ENCODE measurements around the gene THSD7A. TPM values are rescaled to one million over a fixed set of nuclear protein-coding genes. Genes with fewer than 3 reads are reported as not detected.

Gene THSD7A
- total and polyA plus RNA-seq, 10 of the 15 experiments (the other 5 are each of a cell fraction or from before 2014, with no cell fraction given), result 0.03 to 0.09 (median 0.03) TPM; not detected in 7

DNA sequence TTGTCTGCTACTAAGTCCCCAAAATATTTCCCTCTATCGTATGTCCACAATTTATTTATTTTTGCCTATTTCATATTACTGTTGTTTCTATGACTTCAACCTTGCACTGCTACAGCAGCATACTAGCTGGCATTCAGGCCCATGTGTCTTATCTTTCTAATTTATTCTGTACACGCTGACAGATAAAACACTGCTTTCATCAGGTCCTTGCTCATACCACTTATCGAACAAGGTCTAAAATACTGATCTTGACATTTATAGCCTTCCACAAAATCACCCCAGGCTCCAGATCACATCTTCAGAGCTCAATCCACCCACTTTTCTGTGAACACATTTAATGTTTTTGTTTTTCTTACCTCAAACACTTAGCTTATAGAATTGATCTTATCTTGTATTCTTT is 374.6 kb downstream of the THSD7A start:
- Histone ChIP-seq H3K9me3 (replicated peaks; ENCODE audit: control insufficient read depth, insufficient read depth, low read length) (no peaks in the 10 kb centered on the region), H3K27ac (ENCODE audit: control insufficient read depth, insufficient read depth) (no peak overlapping the region), H3K4me1 (ENCODE audit: control insufficient read depth, insufficient read depth, low read length) (no peaks in the 10 kb centered on the region), H2AFZ (ENCODE audit: control insufficient read depth, low read depth, low read length) (no peak overlapping the region), H3K79me2 (ENCODE audit: control insufficient read depth, insufficient read depth, low read length) (no peaks in the 10 kb centered on the region), H3K9ac (ENCODE audit: control insufficient read depth, insufficient read depth, low read length) (no peak overlapping the region), H3K27me3 (replicated peaks in 1 of 2; ENCODE audit: control insufficient read depth in 2 of 2, insufficient read depth in 2 of 2, low read length in 1 of 2) (no peaks in the 10 kb centered on the region), H3K36me3 (ENCODE audit: control insufficient read depth in 2 of 2, insufficient read depth in 2 of 2, low read length in 1 of 2) (no peaks in the 10 kb centered on the region), H4K20me1 (ENCODE audit: control insufficient read depth, insufficient read depth) (no peaks in the 10 kb centered on the region), H3K4me3 (no peak overlapping the region), H3K4me2 (ENCODE audit: control insufficient read depth, insufficient read depth) (no peak overlapping the region)
- ChIA-PET RAD21 (ENCODE audit: unreplicated experiment) (no interaction called here), SMC1A (ENCODE audit: uncharacterized antibody, unreplicated experiment) (interaction anchor here (0.5 to 1.4 kb wide), 2 partner anchors 14 to 332 kb away, joined by 3 to 5 read pairs; no protein-coding TSS in a partner anchor), CTCF (no interaction called here), POLR2A (no interaction called here)
- no peak for TF ChIP-seq CTCF (IDR thresholded peaks at IDR 0.05 in 2 of 3, conservative IDR thresholded peaks at IDR 0.05 in 1 of 3; ENCODE audit: control insufficient read depth in 2 of 3, extremely low read depth in 1 of 3, insufficient read depth in 1 of 3, low read depth in 3 of 3, low read length in 3 of 3)
- no peak for TF ChIP-seq ZSCAN29 (IDR thresholded peaks at IDR 0.05)
- TF ChIP-seq SRF (IDR thresholded peaks at IDR 0.05; ENCODE audit: low read depth in 2 of 2, low read length in 2 of 2), result no peak
- no peak for TF ChIP-seq MEF2A (IDR thresholded peaks at IDR 0.05; ENCODE audit: insufficient read depth, low read depth, low read length)
- TF ChIP-seq, protein P1, sequence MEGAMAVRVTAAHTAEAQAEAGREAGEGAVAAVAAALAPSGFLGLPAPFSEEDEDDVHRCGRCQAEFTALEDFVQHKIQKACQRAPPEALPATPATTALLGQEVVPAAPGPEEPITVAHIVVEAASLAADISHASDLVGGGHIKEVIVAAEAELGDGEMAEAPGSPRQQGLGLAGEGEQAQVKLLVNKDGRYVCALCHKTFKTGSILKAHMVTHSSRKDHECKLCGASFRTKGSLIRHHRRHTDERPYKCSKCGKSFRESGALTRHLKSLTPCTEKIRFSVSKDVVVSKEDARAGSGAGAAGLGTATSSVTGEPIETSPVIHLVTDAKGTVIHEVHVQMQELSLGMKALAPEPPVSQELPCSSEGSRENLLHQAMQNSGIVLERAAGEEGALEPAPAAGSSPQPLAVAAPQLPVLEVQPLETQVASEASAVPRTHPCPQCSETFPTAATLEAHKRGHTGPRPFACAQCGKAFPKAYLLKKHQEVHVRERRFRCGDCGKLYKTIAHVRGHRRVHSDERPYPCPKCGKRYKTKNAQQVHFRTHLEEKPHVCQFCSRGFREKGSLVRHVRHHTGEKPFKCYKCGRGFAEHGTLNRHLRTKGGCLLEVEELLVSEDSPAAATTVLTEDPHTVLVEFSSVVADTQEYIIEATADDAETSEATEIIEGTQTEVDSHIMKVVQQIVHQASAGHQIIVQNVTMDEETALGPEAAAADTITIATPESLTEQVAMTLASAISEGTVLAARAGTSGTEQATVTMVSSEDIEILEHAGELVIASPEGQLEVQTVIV (IDR thresholded peaks at IDR 0.05; ENCODE audit: borderline replicate concordance, partially characterized antibody), result no peak
- TF ChIP-seq STAT1 (conservative IDR thresholded peaks at IDR 0.05), result no peak
- TF ChIP-seq, protein P2, sequence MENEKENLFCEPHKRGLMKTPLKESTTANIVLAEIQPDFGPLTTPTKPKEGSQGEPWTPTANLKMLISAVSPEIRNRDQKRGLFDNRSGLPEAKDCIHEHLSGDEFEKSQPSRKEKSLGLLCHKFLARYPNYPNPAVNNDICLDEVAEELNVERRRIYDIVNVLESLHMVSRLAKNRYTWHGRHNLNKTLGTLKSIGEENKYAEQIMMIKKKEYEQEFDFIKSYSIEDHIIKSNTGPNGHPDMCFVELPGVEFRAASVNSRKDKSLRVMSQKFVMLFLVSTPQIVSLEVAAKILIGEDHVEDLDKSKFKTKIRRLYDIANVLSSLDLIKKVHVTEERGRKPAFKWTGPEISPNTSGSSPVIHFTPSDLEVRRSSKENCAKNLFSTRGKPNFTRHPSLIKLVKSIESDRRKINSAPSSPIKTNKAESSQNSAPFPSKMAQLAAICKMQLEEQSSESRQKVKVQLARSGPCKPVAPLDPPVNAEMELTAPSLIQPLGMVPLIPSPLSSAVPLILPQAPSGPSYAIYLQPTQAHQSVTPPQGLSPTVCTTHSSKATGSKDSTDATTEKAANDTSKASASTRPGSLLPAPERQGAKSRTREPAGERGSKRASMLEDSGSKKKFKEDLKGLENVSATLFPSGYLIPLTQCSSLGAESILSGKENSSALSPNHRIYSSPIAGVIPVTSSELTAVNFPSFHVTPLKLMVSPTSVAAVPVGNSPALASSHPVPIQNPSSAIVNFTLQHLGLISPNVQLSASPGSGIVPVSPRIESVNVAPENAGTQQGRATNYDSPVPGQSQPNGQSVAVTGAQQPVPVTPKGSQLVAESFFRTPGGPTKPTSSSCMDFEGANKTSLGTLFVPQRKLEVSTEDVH (IDR thresholded peaks at IDR 0.05; ENCODE audit: low read depth, partially characterized antibody), result no peak
- TF ChIP-seq PML (IDR thresholded peaks at IDR 0.05; ENCODE audit: low read length), result no peak
- TF ChIP-seq POLR2AphosphoS2 (IDR thresholded peaks at IDR 0.05; ENCODE audit: low read depth, low read length), result no peak
- ATAC-seq (no peak), DNase-seq (ENCODE audit: low read depth, low spot score) (no peak), FAIRE-seq (no peak)
- no TSS peak for BruUV-seq (replicated peaks)
- intact Hi-C loops (cut with micrococcal nuclease; ENCODE audit: unreplicated experiment) (no loop called here), in situ Hi-C loops (cut with MboI) (no loop called here)
- WGBS (ENCODE audit: insufficient coverage, insufficient replicate concordance, low lambda C conversion rate, missing lambda C conversion rate), result 56% methylated on average over 3 of the region's 3 CpGs
